Stimulated activated CD4-positive, alpha-beta T cell treated with anti-CD3 and anti-CD28 coated beads, Interleukin-4, amount 100 ng/mL, for 24 hours (primary cell): ENCODE results near the gene SYT7.

ENCODE experiments used
- DNase-seq: peaks from one replicate; pipeline ENCODE4 v3.0.0-alpha.2; 2020

The SYT7 gene

GRCh38 chr11:61552108-61552635 lies 28.7 kb downstream of the SYT7 start:
- DNase-seq: no peak

GRCh38 chr11:61551634-61552033 lies 29.2 kb downstream of the SYT7 start:
- no peak for DNase-seq

GRCh38 chr11:61550665-61551227 lies 30.1 kb downstream of the SYT7 start:
- DNase-seq: no peak

GRCh38 chr11:61549662-61550568 lies 31.0 kb downstream of the SYT7 start:
- DNase-seq: no peak

GRCh38 chr11:61549177-61549576 lies 31.7 kb downstream of the SYT7 start:
- DNase-seq: no peak

GRCh38 chr11:61547246-61547645 lies 33.6 kb downstream of the SYT7 start:
- DNase-seq: no peak

GRCh38 chr11:61546663-61547062 lies 34.2 kb downstream of the SYT7 start:
- DNase-seq: no peak

- DNase-seq: no peak
Observed at GRCh38 chr11:61545921-61546320, 35.0 kb downstream of the SYT7 start.

- no peak for DNase-seq
Observed at GRCh38 chr11:61545341-61545740, 35.5 kb downstream of the SYT7 start.

- DNase-seq: no peak
Observed at GRCh38 chr11:61544466-61544865, 36.4 kb downstream of the SYT7 start.

- DNase-seq: no peak
Observed at GRCh38 chr11:61543606-61544306, 37.1 kb downstream of the SYT7 start.

GRCh38 chr11:61542705-61543104 lies 38.2 kb downstream of the SYT7 start:
- DNase-seq: no peak

- DNase-seq: no peak
Observed at GRCh38 chr11:61542024-61542461, 38.8 kb downstream of the SYT7 start.

GRCh38 chr11:61541598-61541997 lies 39.3 kb downstream of the SYT7 start:
- DNase-seq: no peak

- no peak for DNase-seq
Observed at GRCh38 chr11:61540528-61540927, 40.3 kb downstream of the SYT7 start.

GRCh38 chr11:61539831-61540357 lies 41.0 kb downstream of the SYT7 start:
- no peak for DNase-seq

GRCh38 chr11:61539006-61539405 lies 41.9 kb downstream of the SYT7 start:
- no peak for DNase-seq

GRCh38 chr11:61538636-61538961 lies 42.3 kb downstream of the SYT7 start:
- no peak for DNase-seq

GRCh38 chr11:61537326-61537725 lies 43.5 kb downstream of the SYT7 start:
- DNase-seq: no peak

GRCh38 chr11:61536676-61537270 lies 44.1 kb downstream of the SYT7 start:
- DNase-seq: no peak

GRCh38 chr11:61535998-61536675 lies 44.7 kb downstream of the SYT7 start:
- DNase-seq: no peak
